GM20431 (cell line): ENCODE measurements around the gene NFATC1.
"Not testable (repeated sequence)": the region's sequence is repeated elsewhere in the genome, so short reads cannot be mapped to it uniquely, and the experiment has no call there.

ENCODE experiments used
- in situ Hi-C: fragments of 300-500 bp; cut with MseI, MboI; formaldehyde crosslinking; loops from one replicate; pipeline ENCODE4 v1.15.0; 2020; ENCODE audit warnings: low sequenced_read_pairs; ENCODE audit not compliant: unreplicated experiment

The NFATC1 gene

DNA sequence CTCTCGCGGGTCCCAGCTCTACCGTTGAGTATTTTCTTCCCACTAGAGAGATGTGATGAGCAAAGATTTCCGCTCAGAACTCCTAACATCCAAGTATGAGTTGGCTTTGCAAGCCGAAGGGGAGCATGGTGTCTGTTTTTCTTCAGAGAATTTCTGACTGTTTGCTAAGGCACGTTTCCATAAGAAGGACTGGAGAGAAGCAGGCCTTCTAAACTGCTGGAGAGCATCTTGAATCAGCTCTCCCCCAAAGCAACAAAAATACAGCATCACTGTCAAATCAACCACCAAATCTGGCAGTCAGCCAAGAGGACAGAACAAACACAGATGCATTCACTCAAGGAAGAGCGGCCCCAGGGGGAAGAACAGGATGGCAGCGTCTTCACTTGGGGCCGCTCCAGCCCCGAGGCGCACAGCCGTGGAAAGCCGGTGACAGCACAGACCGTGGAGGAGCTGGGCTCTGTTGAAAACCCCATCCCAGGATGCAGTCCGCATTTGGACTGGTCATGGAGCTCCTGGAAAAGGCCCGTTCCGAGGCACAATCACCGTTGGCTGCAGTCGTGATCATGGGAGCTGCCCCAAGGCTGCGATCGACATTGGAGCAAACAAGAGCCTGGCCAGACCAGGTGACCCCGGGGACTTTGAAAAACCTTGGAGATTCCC is 101.4 kb downstream of the NFATC1 start:
- in situ Hi-C loops: no loop called here

DNA sequence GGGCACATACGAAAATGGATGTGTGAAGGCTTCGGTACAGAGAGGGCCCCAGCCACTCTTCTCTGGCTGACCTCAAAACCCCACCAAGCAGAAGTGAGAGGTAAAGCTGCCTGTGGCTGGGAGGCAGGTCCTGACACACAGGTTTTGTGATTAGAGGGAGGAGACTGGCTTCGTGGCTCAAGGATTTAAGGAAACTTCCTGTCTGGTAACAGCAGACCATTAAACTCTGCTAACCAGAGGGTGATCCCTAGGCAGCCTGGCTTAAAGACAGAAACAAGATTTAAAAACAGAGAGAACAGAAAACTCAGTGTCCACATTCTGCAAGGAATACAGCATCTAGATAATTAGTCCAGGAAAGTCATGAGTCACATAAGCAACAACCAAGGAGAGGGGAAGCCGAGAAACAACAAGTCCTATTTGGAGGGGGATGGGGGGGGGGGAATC is 101.9 kb downstream of the NFATC1 start:
- in situ Hi-C loops: no loop called here

GRCh38 chr18:79498662-79499061 is 102.9 kb downstream of the NFATC1 start:
- in situ Hi-C loops: no loop called here

DNA sequence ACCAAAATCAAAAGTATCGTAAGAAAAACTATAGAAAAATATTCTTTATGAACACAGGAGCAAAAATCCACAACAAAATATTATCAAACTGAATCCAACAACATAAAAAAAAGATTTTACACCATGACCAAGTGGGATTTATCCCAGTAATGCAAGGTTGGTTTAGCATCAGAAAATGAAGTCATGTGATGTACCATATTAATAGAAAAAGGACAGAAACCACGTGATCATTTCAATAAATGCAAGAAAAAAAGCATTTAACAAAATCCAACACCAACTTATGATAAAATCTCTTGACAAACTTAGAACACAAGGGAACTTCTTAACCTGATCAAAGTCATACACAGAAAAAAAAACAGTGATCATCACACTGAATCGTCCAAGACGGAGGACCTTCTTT is 105.3 kb downstream of the NFATC1 start:
- in situ Hi-C loops: no loop called here

DNA sequence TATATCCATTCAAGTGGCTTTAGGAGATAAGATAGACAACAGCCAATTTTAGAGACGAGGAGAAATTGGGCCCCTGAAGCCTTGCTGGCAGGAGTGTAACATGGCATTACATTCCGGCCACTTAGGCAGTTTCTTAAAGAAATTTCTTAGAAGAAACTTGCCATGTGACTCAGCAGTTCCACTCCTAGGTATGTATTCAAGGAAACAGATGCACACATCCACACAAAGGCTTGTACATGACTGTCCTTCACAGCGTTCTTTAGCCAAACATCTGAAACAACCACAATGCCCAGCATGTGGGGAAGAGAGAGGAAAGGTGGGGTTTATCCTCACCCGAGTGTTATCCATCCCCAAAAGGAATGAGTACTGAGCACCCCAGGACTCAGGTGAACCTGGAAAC is 107.1 kb downstream of the NFATC1 start:
- in situ Hi-C loops: no loop called here

DNA sequence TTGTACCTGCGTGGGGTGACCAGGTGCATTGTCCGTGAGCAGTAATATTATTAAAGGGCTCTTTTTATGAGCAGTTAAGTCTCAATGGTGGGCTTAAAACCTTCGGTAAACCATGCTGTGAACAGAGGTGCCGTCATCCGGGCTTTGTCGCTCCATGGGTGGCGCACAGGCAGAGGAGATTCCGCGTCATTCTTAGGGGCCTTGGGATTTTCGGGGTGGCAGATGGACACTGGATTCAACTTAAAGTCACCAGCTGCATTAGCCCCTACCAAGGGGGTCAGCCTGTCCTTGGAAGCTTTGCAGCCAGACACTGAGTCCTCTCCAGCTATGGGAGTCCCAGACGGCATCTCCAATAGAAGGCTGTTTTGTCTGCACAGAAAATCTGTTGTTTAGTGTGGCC is 107.7 kb downstream of the NFATC1 start:
- in situ Hi-C loops: no loop called here

DNA sequence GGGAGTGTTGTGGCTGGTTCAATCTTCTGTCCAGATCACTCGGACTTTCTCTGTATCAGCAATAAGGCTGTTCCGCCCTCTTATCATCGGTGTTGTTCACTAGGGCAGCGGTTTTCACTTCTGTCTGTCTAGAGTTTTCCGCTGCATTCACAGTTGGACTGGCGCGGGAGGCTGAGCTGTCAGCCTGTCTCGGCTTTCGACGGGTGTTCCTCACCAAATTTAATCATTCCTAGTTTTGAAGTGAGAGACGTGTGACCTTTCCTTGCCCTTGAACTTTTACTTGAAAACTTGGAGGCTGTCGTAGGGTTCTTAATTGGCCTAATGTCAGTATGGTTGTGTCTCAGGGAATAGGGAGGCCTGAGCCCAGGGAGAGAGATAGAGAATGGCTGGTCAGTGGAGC is 108.3 kb downstream of the NFATC1 start:
- in situ Hi-C loops: no loop called here

GRCh38 chr18:79504495-79504894 is 108.8 kb downstream of the NFATC1 start:
- in situ Hi-C loops: not testable (repeated sequence)

DNA sequence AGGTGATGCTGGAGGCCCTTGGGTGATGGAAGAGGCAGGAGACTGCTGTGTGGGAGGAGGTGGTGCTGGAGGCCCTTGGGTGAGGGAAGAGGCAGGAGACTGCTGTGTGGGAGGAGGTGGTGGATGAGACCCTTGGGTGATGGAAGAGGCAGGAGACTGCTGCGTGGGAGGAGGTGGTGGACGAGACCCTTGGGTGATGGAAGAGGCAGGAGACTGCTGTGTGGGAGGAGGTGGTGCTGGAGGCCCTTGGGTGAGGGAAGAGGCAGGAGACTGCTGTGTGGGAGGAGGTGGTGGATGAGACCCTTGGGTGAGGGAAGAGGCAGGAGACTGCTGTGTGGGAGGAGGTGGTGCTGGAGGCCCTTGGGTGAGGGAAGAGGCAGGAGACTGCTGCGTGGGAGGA is 109.7 kb downstream of the NFATC1 start:
- in situ Hi-C loops: not testable (repeated sequence)

GRCh38 chr18:79506191-79507075 is 110.7 kb downstream of the NFATC1 start:
- in situ Hi-C loops: no loop called here

DNA sequence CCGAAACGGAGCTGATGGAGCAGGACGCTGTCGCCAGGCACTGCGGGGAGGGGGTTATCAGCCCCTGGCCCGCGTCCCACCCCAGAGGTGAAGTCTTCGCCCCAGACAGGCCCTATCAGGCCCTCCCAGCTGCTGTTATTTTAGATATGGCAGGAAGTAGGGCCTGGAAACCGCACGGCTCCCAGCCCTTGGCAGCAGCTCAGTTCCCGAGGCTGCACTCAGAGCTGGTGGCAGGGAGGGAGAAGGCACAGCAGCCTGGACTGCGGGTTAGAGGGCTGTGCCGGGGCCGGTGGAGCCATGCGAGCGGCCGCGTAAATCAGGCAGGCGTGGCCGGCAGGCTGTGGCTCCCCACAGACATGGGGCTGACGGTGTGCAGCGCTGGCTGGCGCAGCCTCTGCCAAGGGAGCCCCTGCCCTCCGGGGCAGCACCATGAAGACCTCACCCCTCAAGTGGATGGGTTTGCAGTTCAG is 111.4 kb downstream of the NFATC1 start:
- in situ Hi-C loops: no loop called here

GRCh38 chr18:79507546-79508480 is 112.1 kb downstream of the NFATC1 start:
- in situ Hi-C loops: no loop called here

DNA sequence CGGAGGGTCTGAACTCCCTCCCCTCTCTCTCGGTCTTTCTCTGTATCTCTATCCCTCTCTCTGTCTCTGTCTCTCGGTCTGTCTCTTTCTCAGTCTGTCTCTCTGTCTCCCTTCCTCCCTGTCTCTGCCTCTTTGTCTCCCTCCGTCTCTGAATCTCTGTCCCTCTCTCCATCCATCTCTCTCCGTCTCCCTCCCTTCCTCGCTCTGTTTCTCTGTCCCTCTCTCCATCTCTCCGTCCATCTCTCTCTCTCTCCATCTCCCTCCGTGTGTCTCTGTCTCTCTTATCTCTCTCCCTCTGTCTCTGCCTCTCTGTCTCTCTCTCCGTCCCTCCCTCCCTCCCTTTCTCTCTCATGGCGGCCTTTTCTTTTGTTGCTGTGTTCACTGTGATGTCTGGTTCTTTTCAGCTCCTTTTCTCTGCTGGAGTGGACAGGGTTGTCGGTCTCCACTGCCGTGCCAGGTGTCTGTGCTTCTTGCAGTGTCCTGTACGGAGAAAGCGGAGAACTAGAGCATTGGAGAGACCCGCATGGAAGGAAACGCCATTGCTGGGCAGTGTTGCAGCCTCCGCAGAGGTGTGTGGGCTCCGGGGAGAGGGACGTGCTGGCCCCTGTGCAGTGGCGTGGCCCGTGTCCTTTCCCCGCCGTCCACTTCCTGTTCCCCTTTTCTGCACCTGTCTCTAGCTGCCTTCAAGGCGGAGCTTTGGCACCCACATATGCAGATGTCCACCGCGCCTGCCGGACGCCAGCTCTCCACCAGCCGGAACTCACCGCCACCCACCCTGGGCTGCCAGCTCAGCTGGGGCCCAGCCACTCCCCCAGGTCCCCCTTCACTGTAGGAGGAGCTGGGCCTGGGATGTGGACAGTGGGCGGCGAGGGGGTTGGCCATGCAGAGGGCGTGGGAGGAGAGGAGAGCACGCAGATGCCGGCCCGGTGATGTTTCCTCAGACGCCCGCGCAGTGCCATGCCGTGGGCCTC is 113.1 kb downstream of the NFATC1 start:
- in situ Hi-C loops: no loop called here

- in situ Hi-C loops: no loop called here
Observed at GRCh38 chr18:79509536-79509930, 113.8 kb downstream of the NFATC1 start.

DNA sequence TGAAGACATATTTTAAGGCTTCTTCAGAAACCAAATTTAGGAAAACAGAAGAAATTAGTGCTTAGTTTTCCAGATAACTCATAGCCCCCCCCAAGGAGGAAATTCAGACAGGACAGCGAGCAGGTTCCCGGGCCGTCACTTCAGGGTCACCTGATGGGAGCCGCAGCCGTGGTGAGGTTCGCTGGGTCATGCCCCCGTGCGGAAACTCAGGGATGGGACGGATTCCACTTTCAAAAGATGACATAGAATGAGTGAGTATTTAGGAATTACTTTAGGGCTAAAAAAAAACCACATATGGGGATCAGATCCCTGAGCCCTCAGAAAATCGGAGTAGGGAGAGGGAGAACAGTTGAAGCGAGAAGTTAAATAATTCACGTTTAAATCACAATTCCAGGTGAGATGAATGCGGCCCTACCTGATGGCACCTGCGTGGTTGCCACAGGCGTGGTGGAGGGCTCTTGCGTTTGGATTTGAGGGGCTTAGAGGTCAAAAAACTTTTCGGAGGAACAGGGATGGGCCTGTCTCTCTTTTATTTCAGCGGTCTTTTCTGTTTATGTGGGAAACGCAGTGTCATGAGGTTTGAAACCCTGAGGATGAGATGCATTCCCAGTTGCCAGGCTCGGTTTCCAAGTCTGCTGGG is 114.4 kb downstream of the NFATC1 start:
- in situ Hi-C loops: no loop called here

DNA sequence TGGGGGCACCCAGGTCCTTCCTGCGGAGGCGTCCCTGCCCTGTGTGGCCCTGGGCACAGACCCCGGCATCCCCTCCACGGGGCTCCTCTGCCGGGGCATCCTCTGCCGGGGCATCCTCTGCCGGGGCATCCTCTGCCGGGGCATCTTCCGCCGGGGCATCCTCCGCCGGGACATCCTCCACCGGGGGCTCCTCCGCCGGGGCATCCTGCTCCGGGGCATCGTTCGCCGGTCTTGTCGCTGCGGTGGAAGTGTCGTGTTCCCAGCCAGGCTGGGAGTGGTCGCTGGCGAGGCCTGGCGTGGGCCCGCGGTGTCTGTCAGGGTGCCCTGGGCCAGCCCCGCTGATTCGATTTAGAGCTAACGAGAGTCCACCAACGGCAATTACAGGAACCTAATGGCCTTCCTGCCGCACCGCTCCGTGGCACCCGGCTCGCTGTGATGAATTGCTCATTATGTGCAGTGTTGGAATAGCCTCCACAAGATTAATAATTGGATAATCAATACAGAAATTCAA is 115.1 kb downstream of the NFATC1 start:
- in situ Hi-C loops: no loop called here

DNA sequence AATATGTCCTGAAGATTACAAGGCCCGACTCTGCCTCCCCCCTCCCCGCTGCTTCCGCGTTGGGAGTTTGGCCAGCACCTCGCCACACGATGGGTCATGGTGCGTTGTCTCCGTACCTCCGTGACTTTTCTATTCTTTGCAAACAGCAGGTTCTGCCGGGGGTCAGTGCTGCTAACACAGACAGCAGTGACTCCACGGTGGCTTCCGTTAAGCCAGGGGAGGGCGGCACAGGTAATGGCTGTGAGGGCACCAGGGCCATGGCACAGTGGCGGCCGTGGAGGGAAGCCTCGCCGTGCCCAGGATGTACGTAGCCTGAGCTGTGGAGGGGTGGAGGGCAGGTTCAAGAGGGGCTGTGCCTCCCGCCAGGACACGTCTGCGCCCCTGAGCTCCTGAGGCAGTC is 115.5 kb downstream of the NFATC1 start:
- in situ Hi-C loops: no loop called here

DNA sequence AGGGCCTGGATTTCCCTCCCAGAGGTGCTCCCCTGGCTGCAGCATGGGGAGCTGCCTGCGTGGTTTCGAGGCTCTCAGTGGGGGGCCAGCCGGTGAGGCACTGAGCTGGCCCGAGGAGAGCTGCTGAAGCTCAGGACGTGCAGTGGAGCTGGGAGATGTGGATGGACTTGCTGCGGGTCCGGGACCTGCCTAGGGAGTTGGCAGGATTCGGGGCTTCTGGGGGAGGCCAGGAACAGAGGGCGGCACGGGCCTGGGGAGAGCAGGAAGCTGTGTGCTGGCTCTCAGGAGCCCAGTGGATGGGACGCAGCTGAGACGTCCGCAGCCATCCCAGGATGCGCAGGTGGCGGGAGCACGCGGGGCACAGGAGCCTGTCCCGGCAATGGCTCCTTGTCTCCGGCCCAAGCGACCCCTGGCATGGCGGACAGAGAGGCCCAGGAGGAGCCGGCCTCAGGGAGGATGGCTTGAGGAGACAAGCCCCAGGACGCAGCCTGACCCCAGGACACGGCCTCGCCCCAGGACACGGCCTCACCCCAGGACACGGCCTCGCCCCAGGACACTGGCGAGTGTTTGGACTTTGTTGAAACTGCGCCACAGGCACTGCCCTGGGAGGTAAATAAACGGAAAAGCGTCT is 116.1 kb downstream of the NFATC1 start:
- in situ Hi-C loops: no loop called here
